Stromal cell of bone marrow (primary cell): Measurements from ENCODE around the gene MRPL14.

Experiments
- DNase-seq: peaks from one replicate; pipeline ENCODE4 v3.0.0-alpha.2; 2012; ENCODE audit warnings: low read depth

MRPL14 gene

DNA sequence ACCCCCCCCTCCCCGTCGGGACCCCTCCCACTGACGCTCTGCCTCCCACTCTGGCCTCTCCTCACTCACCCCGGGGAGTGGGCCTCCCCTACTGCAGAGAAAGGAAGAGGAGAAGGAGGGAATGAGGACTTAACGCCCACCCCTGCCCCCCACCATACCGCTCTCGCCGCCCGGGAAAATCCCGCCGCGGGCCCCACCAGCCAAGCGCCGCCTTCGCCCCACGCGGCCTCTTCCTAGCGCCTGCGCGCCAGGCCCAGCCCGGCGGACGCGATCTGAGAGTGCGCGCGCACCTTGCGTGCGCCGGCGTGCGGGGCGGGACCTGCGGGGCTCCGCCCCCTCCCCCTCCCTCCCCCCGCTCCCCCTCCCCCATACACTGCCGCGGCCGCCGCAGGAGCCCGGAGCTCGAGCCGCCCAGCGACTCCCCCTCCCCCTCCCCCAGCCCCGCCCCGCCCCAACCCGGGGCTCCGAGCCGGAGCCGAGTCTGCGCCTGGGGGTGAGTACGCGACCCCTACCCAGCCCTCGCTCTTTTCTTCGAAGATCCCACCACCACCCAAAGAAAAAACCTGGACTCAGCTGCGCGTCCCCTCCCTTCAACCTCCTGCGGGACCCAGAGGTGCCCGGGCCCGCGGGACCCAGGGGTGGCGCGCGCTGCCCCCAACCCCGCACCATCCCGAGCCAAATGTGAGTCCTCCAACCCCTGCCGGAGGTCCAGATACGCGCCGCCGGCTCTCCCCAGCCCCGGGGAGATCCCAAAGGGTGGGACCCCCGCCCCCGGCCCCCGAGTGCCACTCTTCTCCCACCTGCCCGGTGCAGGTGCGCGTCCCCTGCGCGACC, at the start of gene MRPL14, which contains the start of gene TMEM63B:
Gene MRPL14 (minus strand): TSS at position 267 of the 834 bp plus-strand sequence. CDS start 10,841 bp downstream, outside the sequence.
Gene TMEM63B (plus strand): TSS at position 369 of the 834 bp plus-strand sequence. CDS start 7,031 bp downstream, outside the sequence.
- peak; percentile 71 for DNase-seq

DNA sequence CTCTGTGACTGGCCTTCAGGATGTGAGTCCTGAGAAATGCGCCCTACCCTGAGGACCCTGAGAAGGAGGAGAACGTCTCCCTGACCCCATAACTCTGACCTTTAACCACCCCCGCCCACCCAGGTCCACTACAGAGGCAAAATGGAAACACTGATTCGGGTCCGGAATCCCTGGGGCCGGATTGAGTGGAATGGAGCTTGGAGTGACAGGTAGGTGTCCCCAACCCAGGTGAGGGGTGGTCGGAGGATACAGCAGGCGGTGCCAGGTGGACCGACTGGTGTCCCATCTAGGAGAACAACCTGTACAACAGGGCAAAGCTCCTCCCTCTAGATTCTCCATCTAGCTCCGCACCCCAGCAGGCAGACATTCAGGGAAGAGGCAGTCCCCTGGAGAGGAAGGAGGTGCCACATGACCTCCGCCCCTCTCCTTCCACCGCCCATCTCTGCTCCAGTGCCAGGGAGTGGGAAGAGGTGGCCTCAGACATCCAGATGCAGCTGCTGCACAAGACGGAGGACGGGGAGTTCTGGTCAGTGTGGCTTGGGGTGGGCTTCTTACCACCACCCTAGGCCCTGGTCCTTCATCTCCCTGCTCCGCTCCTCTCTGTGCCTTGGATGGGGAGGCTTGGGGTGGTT, 49.0 kb upstream of the MRPL14 start:
- DNase-seq: no peak

DNA sequence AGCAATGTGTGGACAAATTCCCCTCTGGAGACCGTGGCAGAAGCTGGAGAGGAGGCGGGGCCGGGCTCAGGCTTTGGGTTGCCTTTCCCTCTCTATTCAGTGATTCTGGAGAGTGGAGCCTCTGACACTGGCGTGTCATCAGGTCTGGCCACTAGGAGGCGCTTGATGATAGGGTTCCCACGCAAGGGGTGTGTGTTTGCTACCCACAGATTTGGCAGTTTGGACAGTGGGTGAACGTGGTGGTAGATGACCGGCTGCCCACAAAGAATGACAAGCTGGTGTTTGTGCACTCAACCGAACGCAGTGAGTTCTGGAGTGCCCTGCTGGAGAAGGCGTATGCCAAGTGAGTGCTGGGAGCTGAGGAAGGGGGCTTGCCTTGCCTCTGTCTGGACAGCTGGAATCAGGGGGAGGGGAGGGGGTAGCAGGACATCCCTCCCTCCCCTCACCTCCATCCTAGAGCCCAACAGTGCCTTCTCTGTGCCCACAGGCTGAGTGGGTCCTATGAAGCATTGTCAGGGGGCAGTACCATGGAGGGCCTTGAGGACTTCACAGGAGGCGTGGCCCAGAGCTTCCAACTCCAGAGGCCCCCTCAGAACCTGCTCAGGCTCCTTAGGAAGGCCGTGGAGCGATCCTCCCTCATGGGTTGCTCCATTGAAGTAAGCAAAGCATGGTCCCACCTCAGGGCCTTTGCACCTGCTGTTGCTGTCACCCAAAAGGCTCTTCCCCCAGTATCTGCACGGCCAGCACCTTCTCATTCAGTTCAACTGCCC, 45.7 kb upstream of the MRPL14 start:
- DNase-seq: peak; percentile 60

DNA sequence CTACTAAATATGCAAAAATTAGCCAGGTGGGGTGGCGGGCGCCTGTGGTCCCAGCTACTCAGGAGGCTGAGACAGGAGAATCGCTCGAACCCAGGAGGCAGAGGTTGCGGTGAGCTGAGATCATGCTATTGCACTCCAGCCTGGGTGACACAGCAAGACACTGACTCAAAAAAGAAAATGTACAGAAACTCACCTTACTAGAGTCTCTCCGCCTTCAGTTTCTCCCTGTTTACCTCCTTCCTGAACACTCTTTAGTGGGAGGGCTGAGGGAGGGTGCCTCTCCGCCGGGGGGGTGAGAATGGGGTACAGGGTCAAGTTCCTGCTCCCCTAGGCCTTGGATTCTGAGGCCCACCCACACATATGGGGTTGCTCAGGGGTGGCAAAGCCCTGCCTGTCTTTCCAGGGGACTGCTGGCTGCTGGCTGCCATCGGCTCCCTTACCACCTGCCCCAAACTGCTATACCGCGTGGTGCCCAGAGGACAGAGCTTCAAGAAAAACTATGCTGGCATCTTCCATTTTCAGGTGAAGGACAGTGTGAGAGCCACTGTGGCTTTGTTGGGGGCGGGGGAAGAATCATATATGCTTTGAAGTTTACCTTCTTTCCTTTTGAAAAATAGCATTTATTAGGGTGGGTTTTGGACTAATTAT, 44.8 kb upstream of the MRPL14 start:
- no peak for DNase-seq

DNA sequence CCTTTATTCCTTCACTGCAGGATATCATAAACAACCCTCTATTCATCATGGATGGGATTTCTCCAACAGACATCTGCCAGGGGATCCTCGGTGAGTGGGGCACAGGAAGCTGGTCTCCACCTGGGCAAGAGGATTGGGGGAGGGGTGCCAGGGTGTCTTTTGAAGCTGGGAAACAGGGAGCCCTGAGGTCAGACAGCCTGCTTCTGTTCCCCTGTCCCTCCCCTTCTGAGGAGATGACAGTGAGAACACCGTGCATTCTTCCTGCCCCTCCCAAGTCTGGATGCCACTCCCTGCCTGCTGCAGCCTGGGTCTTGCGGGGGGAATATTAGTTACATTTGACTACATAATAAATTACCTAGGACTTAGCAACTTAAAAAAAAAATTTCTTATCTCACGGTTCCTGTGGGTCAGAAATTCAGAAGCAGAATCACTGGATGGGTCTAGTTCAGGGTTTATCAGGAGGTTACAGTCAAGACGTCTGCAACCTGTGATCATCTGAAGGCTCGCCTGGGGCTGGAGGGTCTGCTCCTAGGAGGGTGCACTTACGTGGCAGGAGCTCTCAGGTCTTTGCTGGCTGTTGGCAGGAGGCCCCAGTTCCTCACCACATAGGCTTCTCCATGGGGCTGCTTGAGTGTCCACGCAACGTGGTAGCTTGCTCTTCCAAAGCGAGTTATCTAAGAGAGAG, 42.8 kb upstream of the MRPL14 start:
- DNase-seq: no peak

DNA sequence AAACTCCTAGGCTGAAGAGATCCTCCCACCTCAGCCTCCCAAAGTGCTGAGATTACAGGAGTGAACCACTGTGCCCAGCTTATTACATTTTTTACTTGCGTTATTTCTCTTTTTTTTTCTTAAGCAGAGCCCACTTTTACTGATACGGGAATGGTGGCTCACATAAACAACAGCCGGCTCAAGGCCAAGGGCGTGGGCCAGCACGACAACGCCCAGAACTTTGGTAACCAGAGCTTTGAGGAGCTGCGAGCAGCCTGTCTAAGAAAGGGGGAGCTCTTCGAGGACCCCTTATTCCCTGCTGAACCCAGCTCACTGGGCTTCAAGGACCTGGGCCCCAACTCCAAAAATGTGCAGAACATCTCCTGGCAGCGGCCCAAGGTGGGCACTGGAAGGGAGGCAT, 41.9 kb upstream of the MRPL14 start:
- no peak for DNase-seq

GRCh38 chr6:44167567-44167966, 40.3 kb upstream of the MRPL14 start:
- no peak for DNase-seq

DNA sequence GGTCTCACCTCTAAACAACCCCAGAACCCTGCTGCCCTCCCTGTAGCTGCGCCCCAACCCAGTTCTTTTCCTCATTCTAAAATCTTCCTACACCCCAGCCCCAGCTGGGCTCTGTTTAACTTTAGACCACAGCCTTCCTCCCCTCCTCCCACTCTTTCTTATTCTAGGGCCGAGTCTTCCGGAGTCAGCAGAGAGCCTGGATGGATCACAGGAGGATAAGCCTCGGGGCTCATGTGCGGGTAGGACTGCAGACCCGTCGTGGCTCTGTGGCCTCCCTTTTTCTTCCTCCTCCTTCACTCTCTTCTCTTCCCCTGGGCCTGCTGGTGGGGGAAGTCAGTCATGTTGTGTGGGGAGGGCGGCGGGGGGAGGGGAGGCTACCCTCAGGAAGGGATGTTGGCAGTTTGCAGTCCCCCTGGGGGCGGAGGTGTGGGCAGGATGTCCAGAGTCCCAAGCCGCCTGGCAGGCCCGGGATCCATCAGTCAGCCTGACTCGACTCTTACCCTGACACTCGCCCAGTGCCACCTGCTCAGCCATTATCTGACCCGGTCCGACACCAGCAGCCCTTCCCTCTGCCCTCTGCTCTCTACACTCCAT, 39.4 kb upstream of the MRPL14 start:
- DNase-seq: no peak

GRCh38 chr6:44166116-44166515, 38.9 kb upstream of the MRPL14 start:
- no peak for DNase-seq

- no peak for DNase-seq
Observed at GRCh38 chr6:44162876-44163625, 35.8 kb upstream of the MRPL14 start.

GRCh38 chr6:44161997-44162338, 34.7 kb upstream of the MRPL14 start:
- DNase-seq: peak; percentile 36

DNA sequence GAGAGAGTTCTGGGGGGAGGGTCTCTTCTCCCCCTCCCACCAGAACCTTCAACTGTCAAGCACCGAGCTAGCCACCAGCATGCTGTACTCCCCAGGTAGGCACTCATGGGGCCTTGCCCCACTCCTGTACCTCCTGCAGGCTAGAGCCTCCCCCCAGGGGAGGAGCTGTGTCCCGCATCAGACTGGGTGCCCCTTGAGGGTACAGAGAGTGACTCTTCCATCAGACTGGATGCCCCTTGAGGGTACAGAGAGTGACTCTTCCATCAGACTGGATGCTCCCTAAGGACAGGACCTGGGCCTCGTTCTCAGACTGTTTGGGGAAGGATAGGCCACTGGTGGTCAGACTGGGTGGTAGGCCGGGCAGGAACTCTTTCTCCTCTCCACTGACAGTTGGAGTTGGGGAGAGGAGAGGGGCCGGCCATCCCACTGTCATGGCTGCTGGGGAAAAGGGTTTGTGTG, 31.5 kb upstream of the MRPL14 start, which contains the start of gene CAPN11:
Gene CAPN11 (plus strand): TSS at position 51 of the 459 bp plus-strand sequence. CDS start 29 bp downstream, at position 80.
- DNase-seq: no peak

- no peak for DNase-seq
Observed at GRCh38 chr6:44157152-44157521, 29.9 kb upstream of the MRPL14 start.

DNA sequence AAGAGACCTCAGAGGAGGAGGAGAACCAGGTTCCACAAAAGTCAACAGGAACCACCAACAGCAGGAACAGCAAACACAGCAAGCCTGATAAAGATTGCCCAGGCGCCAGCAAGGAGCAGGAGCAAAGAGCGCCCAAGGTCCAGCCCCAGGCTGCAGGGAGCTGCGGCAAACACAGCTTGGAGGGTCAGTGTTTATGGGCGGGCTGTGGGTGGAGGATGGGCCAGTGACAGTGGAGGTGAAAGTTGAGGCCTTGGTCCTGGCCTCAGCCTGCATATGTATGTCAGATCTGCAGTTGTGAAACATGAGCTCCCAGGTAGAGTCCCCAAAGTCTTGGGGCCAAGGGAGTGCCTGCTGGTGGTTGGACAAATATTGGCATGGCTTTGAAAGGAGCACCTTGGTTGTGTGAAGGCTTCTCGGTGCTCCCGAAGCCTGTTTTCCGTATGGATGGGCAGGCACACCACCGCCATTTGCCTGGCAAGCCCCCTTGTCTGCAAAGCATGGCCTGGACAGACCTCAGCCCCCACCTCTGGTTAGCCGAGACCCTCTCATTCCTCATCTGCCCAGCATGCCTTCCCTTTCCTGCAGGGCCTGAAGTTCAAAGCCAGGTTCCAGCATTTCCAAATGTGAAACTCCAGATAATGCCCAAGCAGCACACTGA, 29.4 kb upstream of the MRPL14 start:
- DNase-seq: no peak

- DNase-seq: no peak
Observed at GRCh38 chr6:44154067-44154466, 26.8 kb upstream of the MRPL14 start.

DNA sequence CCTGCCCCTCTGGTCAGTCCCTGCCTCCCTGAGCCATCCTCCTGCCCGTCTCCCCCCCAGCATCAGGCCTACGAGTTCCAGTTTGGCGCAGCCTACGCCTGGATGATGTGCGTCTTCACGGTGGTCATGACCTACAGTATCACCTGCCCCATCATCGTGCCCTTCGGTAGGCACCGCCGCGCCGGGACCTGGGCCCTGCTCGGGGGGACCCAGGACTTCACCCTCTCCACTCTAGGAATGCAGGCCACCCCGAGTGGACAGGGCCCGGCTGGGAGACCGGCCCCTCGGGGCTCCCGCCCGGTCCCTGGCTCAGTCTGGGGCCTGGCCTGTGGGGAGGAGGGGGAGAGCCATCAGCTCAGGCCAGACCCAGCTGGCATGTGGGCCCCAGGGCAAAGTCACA, 25.3 kb upstream of the MRPL14 start:
- DNase-seq: no peak

GRCh38 chr6:44152109-44152461, 24.8 kb upstream of the MRPL14 start:
- no peak for DNase-seq

DNA sequence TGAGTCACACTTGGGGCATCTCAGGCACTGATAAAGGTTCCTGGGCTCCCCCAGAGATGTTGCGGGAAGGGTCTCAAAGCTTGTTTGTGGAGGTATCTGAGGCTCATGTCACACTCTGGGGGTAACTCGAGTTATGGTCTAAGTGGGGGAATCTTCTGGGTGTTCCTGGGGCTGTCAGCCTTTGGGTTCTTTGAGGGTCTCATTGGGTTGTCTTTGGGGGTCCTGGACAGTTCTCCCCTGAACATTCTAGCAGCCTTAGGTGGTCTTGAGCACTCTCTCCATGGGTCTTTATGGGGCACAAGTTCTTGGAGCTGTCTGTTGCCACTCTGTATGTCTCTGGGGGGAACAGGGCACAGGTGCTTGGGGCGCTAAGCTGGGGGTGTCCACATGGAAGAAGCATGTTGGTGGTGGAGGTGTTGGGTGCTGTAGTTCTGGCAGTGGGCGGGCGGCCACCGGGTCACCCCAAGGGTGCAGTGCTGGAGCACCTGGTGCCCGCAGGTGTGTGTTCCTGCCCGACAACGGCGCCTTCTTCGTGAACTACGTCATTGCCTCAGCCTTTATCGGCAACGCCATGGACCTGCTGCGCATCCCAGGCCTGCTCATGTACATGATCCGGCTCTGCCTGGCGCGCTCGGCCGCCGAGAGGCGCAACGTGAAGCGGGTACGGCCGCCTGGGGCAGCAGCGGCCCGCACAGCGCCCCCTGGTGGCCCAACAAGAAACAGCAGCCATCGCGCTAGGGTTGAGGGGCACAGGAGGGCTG, 24.3 kb upstream of the MRPL14 start:
- no peak for DNase-seq

DNA sequence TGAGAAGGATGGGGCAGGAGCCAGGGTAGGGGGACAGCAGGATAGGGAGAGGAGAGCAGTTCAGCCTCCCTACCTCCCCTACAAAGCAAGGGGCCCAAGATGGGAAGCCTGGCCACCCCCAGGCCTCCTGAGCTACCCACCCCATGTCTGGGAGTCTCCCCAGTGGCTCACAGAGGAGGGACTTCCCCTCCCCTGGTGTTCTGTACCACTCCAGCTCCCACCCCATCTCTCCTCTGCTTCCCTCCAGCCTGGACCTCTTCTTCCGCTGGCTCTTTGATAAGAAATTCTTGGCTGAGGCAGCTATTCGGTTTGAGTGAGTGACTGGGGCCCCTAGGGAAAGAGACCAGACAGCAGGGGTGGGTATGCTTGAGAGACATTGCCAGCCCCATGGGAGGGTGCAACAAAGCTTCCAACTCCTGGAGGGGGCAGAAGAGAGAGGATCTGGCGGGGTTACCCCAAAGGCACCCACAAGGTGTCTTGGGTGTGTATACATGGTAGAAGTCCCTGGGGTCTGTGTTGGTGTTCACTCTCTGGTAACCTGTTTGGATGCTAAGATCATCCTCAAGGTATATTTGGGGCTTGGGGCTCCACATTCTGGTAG, 23.2 kb upstream of the MRPL14 start:
- no peak for DNase-seq
